B cell (primary cell): ENCODE data around the gene TRIM31.

Source experiments
- CTCF ChIP-seq: fragments of 200-600 bp; IDR thresholded peaks from one replicate; pipeline ENCODE4 v1.8.0; 2022; ENCODE audit warnings: antibody characterized with exemption, mild to moderate bottlenecking
- EZH2 ChIP-seq: IDR thresholded peaks from 2 replicates; pipeline ENCODE4 v1.6.1; 2012; ENCODE audit warnings: borderline replicate concordance, low read depth, mild to moderate bottlenecking, moderate library complexity, low read length; ENCODE audit not compliant: insufficient read depth, poor library complexity, severe bottlenecking

DNA sequence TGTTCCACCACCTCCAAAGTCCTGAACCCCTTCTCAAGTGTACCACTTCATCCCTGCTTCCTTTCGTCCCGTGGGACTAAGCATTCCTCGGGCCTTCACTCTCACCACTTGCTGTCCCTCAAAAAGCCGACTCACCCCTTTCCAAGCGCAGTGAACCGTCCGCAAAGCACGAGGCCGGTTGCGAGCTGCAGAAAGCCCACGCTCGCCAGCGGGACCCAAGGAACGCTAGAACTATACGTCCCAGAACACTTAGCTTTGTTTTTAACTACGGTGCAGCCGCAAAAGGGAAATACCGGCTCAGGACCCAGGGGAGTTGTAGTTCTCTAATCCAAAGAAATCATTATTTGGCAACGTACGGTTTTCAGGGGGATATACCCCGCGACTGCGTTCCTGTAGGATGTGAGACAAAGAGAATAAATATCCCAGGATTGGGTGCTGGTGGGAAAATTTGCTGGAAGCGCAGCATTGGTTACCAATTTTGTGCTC, 52.2 kb downstream of the TRIM31 start:
- no peak for TF ChIP-seq CTCF
- no peak for TF ChIP-seq EZH2
